T-helper 2 cell treated with Interferon-gamma antibody and Interleukin-4, amounts not matched to agents 100 ng/mL and 5 ng/mL, for 36 hours (primary cell): ENCODE measurements around the gene CFAP99. TPM values are rescaled to one million over a fixed set of nuclear protein-coding genes. Genes with fewer than 3 reads are reported as not detected.

ENCODE experiments used
- intact Hi-C: fragments of 100-400 bp; cut with micrococcal nuclease; formaldehyde crosslinking; loops from one replicate; pipeline ENCODE4 v1.15.1; 2023
- total RNA-seq: library from RNA; stranded (reverse); gene quantifications from 2 replicates; pipeline ENCODE4 v1.2.3, GENCODE V29; 2022

CFAP99 gene
- total RNA-seq, 1 donor from 2014 or later, result not detected

DNA sequence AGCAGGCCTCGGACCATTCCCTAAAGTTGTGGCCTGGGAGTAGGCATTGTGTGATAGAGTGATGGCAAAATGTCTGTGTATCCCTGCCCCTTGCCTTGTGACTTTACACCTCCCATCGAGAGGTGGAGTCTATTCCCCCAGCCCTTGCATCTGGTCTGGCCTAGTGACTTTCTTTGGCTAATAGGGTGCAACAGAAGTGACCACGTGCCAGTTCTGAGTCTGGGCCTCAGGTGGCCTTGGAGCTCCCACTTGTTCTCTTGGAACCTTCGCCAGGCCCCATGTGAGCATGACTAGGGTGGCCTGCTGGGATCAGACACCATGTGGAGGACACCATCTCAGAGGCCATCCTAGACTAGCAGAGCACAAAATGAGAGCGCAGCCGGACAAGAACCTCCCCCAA, 46.3 kb downstream of the CFAP99 start:
- intact Hi-C loops, result loop anchor here (5.0 kb wide), 1 partner anchor 183 kb away; no protein-coding TSS in a partner anchor

DNA sequence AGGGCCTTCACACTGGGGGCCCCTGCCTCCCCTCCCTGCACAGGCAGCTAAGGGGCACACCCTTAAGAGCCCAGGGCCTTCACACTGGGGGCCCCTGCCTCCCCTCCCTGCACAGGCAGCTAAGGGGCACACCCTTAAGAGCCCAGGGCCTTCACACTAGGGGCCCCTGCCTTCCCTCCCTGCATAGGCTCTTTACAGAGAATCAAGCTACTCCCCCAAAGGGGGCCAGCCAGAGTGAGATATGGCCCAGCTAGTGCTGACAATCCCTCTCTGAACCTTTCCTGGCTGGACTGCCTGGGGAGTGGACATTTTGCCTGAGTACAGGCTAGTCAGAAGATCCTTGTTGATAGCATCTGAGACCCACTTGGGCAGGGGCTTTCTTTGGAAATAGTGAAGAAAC, 46.8 kb downstream of the CFAP99 start:
- intact Hi-C loops, result loop anchor here (5.0 kb wide), 1 partner anchor 183 kb away; no protein-coding TSS in a partner anchor

DNA sequence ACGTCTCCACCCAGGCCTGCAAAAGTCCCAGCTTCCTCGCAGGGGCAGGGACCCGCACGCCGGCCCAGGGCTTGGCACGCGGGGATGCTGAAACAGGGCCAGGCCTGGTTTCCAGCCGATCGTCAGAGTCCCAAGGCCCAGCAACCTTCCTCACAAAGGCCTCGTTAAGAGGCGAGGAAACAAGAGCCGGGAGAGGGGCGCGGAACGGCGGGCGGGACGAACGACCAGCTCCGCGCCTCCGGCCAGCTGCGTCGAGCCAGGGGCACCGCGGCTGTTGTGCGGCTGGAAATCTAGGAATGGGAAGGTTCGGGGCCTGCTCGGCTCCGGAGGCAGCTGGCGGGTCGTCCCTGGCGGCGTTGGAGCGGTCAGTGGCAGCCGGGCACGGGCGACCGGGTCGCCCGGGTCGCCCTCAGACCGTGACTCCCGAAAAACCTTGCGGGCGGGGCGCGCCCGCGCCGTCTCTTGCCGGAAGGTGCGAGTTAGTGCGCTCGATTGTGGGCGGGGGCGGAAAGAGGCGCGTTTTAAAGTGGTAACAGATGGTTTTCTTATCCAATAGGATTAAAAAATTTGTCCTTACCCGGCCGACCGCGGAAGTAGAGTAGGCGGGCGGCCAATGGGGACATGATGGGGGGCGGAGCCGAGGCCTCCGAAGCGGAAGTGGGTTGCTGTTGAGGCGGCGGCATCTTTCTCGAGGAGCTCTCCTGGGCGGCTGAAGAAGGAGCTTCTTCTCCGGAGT, 49.9 kb downstream of the CFAP99 start, which contains the start of gene RNF4:
TSS of gene RNF4 (plus strand) at position 651 of the 736 bp plus-strand sequence. CDS start 21,388 bp downstream, outside the sequence.
- intact Hi-C loops, result loop anchor here (1.0 to 5.0 kb wide), 9 partner anchors 17 to 756 kb away; partner anchors contain the start of genes CFAP99, FAM193A, GRK4 and HAUS3

DNA sequence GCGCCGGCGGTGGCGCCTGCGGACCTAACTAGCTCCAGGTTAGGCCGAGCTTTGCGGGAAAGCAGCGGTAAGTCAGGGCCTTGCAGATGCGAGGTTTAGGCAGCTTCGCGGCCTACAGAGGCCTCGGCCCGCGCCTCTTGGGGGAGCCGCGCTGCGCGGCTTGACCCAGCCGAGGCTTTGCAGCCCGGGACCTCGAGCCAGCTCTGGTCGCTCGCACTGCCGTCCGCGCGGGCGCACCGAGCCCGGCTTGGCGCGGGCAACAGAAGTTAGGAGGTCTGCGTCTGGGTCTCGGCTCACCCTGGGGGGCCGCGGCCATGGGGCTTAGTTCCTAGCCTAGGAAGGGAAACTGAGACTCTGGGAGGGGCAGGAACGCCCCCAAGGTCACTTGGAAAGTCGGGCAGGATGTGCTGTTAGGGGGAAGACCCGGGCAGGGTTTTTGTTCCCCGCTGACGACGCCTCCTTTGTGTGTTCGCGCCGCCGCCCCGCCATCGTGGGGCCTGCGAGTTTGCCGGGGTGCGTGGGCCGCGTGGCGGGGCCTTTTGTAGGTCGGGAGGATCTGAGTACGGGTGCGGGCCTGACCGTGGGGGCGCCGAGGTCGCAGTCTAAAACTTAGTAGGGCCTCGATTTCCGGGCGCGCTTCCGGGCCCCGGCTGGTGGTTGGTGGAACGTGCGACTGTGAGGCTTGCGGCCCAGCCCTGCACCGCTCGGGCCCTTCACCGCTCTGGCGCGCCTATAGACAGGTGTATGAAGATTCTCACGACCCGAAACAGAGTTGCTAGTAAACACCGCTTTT, 50.6 kb downstream of the CFAP99 start:
- intact Hi-C loops, result loop anchor here (1.0 to 5.0 kb wide), 8 partner anchors 16 to 757 kb away; partner anchors contain the start of genes FAM193A, GRK4, HAUS3 and MXD4

DNA sequence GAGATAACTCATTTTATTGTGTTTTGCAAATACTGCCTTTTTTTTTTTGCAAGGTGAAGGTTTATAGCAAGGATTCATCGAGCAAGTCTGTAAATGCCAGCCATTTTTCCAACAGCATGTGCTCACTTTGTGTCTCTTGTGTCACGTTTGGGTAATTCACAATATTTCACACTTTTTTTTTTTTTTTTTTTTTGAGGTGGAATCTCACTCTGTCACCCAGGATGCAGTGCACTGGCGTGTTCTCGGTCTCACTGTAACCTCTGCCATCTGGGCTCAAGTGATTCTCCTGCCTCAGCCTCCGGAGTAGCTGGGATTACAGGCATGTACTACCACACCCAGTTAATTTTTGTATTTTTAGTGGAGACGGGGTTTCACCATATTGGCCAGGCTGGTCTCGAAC, 52.0 kb downstream of the CFAP99 start:
- intact Hi-C loops, result no loop called here

DNA sequence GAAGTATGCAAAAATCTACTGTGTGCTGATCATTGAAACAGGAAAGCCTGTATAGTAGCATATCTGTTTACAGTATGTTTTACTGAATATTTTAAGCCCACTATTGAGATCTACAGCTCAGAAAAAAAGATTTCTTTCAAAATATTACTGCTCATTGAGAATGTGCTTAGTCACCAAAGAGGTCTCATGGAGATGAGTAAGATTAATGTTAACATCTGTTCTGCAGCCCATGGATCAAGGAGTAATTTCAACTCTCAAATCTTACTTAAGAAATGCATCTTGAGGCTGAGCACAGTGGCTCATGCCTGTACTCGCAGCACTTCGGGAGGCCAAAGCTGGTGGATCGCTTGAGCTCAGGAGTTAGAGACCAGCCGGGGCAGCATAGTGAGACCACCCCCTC, 53.4 kb downstream of the CFAP99 start:
- intact Hi-C loops, result no loop called here

DNA sequence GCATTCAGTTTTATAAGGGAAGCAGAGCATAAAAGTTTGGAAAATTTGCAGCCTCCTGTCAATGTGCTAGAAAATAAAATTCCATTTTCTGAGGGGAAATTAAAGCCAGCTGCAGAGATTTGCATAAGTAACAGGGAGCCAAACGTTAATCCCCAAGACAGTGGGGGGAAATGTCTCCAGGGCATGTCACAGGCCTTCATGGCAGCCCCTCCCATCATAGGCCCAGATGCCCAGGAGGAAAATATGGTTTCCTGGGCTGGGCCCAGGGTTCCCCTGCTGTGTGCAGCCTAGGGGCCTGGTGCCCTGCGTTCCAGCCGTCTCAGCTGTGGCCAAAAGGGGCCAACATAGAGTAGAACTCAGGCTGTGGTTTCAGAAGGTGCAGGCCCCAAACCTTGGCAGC, 59.5 kb downstream of the CFAP99 start:
- intact Hi-C loops, result no loop called here

DNA sequence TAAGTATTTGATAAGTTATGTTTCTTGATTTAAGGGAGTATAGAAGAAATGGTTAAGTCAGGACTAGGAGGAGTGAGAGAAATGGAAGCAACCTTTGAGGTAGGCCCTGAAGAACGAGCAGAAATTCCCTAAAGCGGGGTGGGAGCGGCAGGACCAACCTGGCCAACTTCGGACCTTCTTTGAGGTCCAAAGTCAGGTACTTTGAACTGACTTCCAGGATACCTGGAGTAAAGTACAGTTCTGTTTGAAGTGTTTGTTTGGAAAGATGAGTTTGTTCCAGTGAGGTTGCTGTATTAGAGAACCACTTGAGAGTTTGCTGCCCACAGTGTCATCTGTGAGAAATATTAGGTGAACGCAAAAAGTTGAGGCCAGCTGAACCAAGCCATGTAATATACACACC, 61.9 kb downstream of the CFAP99 start:
- intact Hi-C loops, result no loop called here

DNA sequence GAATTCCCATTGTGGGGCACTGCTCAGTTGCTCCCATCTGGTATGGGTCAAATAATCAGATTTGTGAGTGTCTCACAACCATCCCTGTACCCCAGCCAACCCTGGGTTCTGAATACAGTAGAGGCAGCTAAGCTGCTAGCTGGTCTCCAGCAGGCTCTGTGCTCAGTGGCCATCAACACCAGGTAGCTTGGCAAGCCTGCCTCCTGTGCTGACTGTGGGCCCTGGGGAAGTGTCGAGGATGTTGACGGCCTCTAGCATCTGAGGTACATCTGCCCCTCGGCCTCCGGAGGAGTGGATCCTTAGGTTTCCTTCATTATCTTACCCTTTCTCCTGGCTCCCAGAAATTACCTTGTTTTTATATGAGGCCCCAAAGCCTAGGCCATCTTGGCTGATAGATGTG, 63.4 kb downstream of the CFAP99 start:
- intact Hi-C loops, result no loop called here

DNA sequence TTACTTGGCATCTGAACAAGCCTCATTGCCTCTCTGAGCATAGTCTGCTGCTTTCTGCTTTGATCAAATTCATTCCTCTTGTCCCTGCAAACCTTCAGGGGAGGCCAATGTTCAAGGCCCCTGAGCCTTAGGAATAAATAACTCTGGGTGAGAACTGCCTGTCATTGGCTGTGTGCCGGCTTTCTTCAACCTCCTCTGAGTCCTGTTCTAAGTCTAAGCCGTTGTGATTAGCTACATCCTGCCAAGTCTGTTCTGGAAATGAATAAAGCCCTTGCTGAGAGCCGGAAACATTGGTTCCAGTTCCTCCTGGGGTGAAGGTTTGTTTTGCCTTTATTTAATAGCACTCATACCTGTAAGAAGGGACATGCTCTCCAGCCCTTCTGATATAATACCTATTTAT, 63.9 kb downstream of the CFAP99 start:
- intact Hi-C loops, result no loop called here

DNA sequence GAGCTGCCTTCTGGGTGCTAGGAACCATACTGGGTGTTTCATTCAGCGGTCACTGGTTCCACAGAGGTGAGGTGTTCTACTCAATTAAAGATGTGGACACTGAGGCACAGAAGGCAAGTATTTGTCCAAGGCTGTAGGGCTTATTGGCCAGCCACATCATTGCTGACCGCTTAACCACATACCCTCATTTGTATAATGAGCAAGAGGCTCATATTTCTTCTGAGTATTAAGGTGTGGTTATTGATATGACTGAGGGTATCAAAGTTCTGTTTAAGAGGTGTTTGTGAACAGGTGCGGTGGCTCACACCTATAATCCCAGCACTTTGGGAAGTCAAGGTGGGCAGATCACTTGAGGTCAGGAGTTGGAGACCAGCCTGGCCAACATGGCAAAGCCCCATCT, 64.5 kb downstream of the CFAP99 start:
- intact Hi-C loops, result no loop called here

DNA sequence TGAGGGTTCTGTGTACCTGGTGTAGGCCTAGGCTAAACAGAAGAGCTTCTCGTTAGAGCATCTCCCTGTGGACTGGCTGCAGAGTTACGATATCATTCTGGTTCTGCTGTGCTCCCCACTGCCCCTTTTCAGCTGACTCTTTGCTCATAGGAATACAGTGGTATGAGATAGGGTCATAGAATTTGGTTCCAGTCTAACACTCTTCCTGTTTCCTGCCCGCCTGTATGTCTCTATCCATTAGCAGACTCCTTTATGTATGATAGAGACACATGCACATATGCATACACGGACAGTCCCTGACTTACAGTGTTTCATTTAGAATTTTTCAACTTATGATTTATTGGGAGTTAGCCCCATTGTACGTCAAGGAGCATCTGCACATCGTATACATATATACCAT, 65.4 kb downstream of the CFAP99 start:
- intact Hi-C loops, result no loop called here

DNA sequence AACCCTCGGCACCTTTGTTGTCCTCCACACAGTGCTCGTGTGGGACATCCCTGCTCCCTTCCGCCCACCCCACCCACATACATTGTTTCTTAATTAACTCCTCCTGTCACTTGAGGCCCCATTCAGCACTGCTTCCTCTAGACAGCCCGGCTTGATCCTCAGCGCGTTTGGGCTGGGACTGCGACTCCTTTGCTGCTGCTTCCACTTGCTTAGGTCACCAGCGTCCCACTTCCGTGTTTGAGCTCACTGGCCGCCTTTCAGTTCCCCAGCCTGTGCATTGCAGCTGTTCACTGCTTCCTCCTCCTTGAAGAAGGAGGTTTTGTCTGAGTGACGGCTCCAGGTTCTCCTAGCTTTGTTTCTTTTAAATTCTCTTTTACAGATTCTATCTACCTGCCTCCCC, 66.2 kb downstream of the CFAP99 start:
- intact Hi-C loops, result loop anchor here (1.0 kb wide), 1 partner anchor 16 kb away; the partner anchor contains the start of gene RNF4

DNA sequence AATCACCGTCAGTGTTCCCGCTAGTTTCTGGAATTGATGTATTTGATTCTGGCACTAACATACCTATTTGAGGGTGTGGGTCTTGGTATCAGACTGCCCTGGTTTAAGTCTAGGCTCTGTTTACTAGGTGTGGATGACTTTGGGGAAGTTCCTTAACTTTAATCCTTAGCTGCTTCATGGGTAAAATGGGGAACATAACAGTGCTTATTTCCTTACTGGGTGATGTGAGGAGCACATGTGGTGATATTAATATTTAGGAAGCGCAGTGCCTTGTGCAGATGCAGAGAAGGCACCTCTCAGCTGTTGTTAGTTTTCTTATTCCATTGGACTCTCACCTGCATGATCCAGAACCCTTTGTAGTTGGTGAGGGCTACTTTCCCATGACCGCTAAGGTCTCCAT, 67.2 kb downstream of the CFAP99 start:
- intact Hi-C loops, result loop anchor here (1.0 kb wide), 1 partner anchor 17 kb away; the partner anchor contains the start of gene RNF4

DNA sequence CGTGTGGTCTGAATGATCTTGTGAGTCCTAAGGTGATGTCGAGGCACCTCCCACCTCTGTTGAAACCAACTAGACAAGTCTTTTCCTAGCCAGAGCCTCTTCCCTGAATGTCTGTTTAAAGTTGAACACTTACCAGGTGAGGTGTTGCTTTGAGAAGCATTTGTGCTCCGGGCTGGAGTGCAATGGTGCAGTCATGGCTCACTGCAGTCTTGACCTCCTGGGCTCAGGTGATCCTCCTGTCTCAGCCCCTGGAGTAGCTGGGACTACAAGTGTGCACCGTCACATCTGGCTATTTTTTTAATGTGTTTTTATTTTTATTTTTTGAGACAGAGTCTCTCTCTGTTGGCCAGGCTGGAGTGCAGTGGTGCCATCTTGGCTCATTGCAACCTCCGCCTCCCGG, 68.2 kb downstream of the CFAP99 start:
- intact Hi-C loops, result no loop called here

DNA sequence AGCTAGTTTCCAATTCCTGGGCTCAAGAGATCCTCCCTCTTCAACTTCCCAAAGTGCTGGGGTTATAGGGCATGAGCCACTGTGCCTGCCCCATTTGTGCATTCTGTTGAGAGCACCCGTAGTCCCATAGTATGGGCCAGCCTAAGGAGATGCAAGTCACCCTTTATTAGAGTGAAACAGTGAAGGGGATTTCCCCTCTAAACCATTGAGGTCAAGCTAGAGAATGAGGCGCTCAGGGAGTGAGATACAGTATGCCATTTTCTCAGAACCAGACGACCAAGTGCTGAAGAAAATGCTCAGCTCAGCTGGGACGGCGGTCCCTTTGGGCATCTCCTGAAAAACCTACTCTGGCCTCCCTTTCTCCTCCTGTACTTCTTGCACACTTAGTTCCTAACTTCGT, 68.9 kb downstream of the CFAP99 start:
- intact Hi-C loops, result no loop called here

DNA sequence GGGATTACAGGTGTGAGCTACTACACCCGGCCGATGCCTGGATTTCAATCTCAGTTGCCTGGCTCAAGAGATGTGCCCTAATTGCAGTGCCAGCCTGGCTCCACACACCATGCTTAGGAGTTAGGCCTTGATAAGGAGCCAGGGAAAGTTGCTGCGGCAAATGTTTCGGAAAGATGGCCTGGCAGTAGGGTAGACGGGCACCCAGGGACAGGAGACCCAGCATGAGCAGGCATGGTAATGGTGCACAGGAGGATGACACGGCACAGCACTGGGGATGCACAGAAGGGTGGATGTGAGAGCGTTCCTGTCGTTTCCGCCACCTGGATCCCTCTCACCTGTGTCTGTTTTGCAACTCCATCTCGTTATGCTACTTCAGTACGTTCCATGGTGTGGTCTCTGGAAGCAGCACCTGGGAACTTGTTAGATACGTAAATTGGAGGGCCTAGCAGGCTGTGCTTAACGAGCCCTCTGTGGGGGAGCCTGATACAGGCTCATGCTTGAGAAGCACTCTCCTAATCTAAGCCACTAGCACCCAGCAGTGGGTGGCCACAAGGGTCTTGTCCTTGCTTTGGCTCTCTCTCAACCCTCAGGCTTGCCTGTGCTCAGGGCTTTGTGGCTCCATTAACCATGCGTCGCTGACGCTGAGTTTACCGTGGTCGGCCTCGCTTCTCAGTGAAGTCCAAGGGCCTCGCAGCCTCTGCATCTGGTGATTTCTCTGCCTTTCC, 70.5 kb downstream of the CFAP99 start:
- intact Hi-C loops, result no loop called here

DNA sequence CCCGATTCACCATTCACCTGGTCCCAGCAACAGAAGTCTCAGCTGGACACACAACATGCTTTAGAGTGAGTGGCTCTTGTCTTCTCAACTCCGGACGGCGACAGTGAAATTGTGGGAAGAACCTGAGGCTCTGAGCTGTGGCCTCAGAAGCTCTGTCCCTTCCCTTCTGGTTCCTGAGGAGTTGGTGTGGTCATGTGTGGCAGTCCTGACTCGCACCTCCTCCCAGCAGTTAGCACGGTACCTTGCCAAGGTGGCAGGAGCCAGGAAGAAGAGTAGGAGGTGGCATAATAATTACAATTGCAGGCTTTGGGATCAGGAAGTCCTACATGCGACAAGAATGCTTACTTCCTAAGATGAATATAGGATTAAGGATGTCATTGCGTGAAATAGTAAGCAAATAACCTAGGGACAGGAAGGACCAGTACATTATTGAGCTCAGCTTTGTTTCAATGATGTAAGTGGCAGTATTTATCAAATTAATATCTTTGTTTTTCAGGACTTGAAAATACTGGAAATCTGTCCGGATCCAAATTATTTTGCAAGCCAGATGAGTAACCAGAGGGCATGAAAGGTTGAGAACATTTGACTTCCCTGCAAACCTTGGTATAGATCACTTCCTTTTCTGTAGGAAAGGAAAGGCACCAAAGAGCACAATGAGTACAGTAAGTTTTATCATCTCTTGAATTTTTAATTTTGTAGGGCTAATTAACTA, 71.2 kb downstream of the CFAP99 start:
- intact Hi-C loops, result no loop called here

DNA sequence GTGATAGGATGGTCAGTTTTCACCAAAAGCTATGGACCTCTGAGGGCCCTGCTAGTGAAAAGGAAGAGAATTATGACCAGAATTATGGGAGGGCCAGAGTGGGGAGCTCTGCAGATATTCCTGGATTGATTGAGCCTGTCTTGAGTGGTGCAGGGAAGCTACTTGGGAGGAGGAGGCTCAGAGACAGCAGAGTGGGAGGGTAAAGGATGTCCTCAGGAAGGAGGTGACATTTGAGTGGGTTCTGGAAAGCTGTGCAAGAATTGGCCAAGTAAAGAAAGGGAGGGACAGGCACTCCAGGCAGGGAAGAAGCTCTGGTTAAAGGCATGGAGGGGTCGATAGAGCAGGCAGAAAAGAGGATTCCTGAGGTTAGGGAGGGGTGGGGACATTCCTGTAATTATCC, 74.2 kb downstream of the CFAP99 start:
- intact Hi-C loops, result no loop called here

DNA sequence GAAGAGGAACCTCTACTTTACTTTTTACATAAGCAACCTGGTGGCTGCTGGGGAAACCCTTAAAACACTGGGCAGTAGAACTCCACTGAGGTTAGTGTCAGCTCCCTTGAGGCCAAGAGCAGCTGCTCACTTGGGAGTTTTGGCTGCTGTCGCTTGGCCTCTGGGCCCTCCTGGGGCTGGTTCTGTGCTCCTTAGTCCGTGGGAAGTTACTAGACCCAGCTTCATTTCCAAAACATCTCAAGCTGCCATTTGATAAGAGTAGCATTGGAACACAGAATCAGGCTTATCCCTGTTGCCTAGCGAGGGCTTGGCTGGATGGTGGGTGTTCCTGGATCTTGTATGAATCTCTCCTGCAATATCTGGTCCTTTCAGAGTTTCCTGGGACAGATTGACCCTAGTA, 76.2 kb downstream of the CFAP99 start:
- intact Hi-C loops, result no loop called here

DNA sequence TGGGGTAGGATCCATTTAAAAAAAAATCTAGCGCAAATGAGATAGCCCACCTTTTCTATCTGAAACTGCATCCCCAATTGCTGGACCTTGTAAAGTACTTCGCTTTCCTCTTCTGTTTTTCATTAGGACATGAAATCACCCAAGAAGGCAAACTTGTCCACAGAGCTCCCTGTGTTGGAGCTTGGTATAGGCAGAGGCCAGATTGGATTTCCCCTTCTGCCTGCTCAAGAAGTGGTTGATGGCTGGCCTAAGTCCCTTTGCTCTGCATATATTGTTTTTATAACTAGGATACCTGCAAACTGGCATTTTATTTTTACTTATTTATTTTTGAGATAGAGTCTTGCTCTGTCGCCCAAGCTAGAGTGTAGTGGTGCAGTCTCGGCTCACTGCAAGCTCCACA, 78.6 kb downstream of the CFAP99 start:
- intact Hi-C loops, result no loop called here
